H9 (cell line): Measurements from ENCODE around the gene UPK3A. TPM values are rescaled to one million over a fixed set of nuclear protein-coding genes. Genes with fewer than 3 reads are reported as not detected.

Experiments
- DNase-seq: peaks from one replicate; pipeline ENCODE4 v3.0.0-alpha.2; 2017
- H2AFZ ChIP-seq: one replicate; pipeline ENCODE4 v1.6.1; 2013; ENCODE audit warnings: mild to moderate bottlenecking, low read length, control low read depth, moderate library complexity
- H2AK5ac ChIP-seq: 2 replicates; pipeline ENCODE4 v1.6.1; 2013; ENCODE audit warnings: low read length, control low read depth, mixed read lengths; ENCODE audit not compliant: insufficient read length
- H2BK120ac ChIP-seq: one replicate; pipeline ENCODE4 v1.6.1; 2013; ENCODE audit warnings: low read depth, mild to moderate bottlenecking, low read length, control low read depth, inconsistent platforms; ENCODE audit not compliant: poor library complexity, severe bottlenecking
- H2BK12ac ChIP-seq: 2 replicates; pipeline ENCODE4 v1.6.1; 2013; ENCODE audit warnings: low read length, control low read depth, mixed read lengths, low read depth; ENCODE audit not compliant: insufficient read length
- H2BK15ac ChIP-seq: 2 replicates; pipeline ENCODE4 v1.6.1; 2013; ENCODE audit warnings: low read depth, low read length, control low read depth
- H2BK20ac ChIP-seq: one replicate; pipeline ENCODE4 v1.6.1; 2013; ENCODE audit warnings: low read depth, mild to moderate bottlenecking, low read length, control low read depth, inconsistent platforms; ENCODE audit not compliant: poor library complexity, severe bottlenecking
- H2BK5ac ChIP-seq: 2 replicates; pipeline ENCODE4 v1.6.1; 2013; ENCODE audit warnings: low read length, control low read depth, mixed read lengths; ENCODE audit not compliant: insufficient read length
- H3K14ac ChIP-seq: 2 replicates; pipeline ENCODE4 v1.6.1; 2013; ENCODE audit warnings: low read length, control low read depth; ENCODE audit not compliant: insufficient read depth
- H3K18ac ChIP-seq: 2 replicates; pipeline ENCODE4 v1.6.1; 2013; ENCODE audit warnings: low read depth, mild to moderate bottlenecking, mixed read lengths, low read length, control low read depth; ENCODE audit not compliant: insufficient read length
- H3K23ac ChIP-seq: 2 replicates; pipeline ENCODE4 v1.6.1; 2013; ENCODE audit warnings: low read length, control low read depth, mixed read lengths, low read depth; ENCODE audit not compliant: insufficient read length
- H3K23me2 ChIP-seq: 2 replicates; pipeline ENCODE4 v1.6.1; 2013; ENCODE audit warnings: low read depth, mild to moderate bottlenecking, mixed read lengths, low read length, control low read depth; ENCODE audit not compliant: insufficient read length, poor library complexity, severe bottlenecking
- H3K27ac ChIP-seq: 2 replicates; pipeline ENCODE4 v1.5.1; 2013; ENCODE audit warnings: low read length, control low read depth, mixed read lengths, low read depth; ENCODE audit not compliant: insufficient read length
- H3K27me3 ChIP-seq: 2 replicates; pipeline ENCODE4 v1.6.1; 2013; ENCODE audit warnings: low read length, control low read depth, inconsistent platforms; ENCODE audit not compliant: insufficient read depth
- H3K4ac ChIP-seq: 2 replicates; pipeline ENCODE4 v1.6.1; 2013; ENCODE audit warnings: low read depth, mild to moderate bottlenecking, control low read depth, inconsistent platforms, low read length, moderate library complexity
- H3K4me1 ChIP-seq: 2 replicates; pipeline ENCODE4 v1.6.1; 2013; ENCODE audit warnings: low read length, control low read depth, inconsistent platforms; ENCODE audit not compliant: insufficient read depth
- H3K4me2 ChIP-seq: 2 replicates; pipeline ENCODE4 v1.6.1; 2013; ENCODE audit warnings: low read length, control low read depth, mixed read lengths; ENCODE audit not compliant: insufficient read length, insufficient read depth
- H3K56ac ChIP-seq: 2 replicates; pipeline ENCODE4 v1.6.1; 2013; ENCODE audit warnings: low read depth, mild to moderate bottlenecking, mixed read lengths, low read length, control low read depth; ENCODE audit not compliant: insufficient read length
- H3K79me1 ChIP-seq: 2 replicates; pipeline ENCODE4 v1.6.1; 2013; ENCODE audit warnings: low read depth, mild to moderate bottlenecking, moderate library complexity, low read length, control low read depth, inconsistent platforms; ENCODE audit not compliant: insufficient read depth, poor library complexity, severe bottlenecking
- H3K79me2 ChIP-seq: 2 replicates; pipeline ENCODE4 v1.6.1; 2013; ENCODE audit warnings: low read length, control low read depth, inconsistent platforms; ENCODE audit not compliant: insufficient read depth
- H3K9ac ChIP-seq: 2 replicates; pipeline ENCODE4 v1.6.1; 2013; ENCODE audit warnings: low read length, control low read depth, mixed read lengths; ENCODE audit not compliant: insufficient read length; ENCODE audit errors: extremely low read depth
- H3K9me3 ChIP-seq: one replicate; pipeline ENCODE4 v1.6.1; 2013; ENCODE audit warnings: low read depth, low read length, inconsistent platforms; ENCODE audit not compliant: control insufficient read depth
- H3T11ph ChIP-seq: one replicate; pipeline ENCODE4 v1.6.1; 2013; ENCODE audit warnings: mild to moderate bottlenecking, low read length, control low read depth, inconsistent platforms
- H4K20me1 ChIP-seq: one replicate; pipeline ENCODE4 v1.6.1; 2013; ENCODE audit not compliant: control insufficient read depth, insufficient read length, insufficient read depth
- H4K5ac ChIP-seq: 2 replicates; pipeline ENCODE4 v1.6.1; 2013; ENCODE audit warnings: low read depth, mild to moderate bottlenecking, mixed read lengths, low read length, control low read depth; ENCODE audit not compliant: insufficient read length
- H4K8ac ChIP-seq: replicated peaks from 2 replicates; pipeline ENCODE4 v1.6.1; 2013; ENCODE audit warnings: low read length, control low read depth, mixed read lengths, low read depth; ENCODE audit not compliant: insufficient read length
- H4K91ac ChIP-seq: 2 replicates; pipeline ENCODE4 v1.6.1; 2013; ENCODE audit warnings: low read depth, mild to moderate bottlenecking, moderate library complexity, mixed read lengths, low read length, control low read depth; ENCODE audit not compliant: insufficient read length
- H3K27ac Mint-ChIP-seq, 3 experiments: 2 replicates in 2 of 3; 3 replicates in 1 of 3; pipeline ENCODE4 v1.8.0; 2020 to 2021; ENCODE audit warnings: mixed read lengths in 3 of 3, mild to moderate bottlenecking in 1 of 3, moderate library complexity in 1 of 3
- H3K27me3 Mint-ChIP-seq: 2 replicates; pipeline ENCODE4 v1.8.0; 2021; ENCODE audit warnings: low read depth, mild to moderate bottlenecking, moderate library complexity, mixed read lengths
- H3K36me3 Mint-ChIP-seq, 3 experiments: 2 replicates in 2 of 3; 3 replicates in 1 of 3; pipeline ENCODE4 v1.8.0; 2020 to 2021; ENCODE audit warnings: low read depth in 3 of 3, mixed read lengths in 3 of 3; ENCODE audit not compliant: insufficient read depth in 1 of 3
- H3K4me1 Mint-ChIP-seq, 2 experiments: 2 replicates each; pipeline ENCODE4 v1.8.0; 2020; ENCODE audit warnings: mixed read lengths in 2 of 2
- H3K4me3 Mint-ChIP-seq, 2 experiments: 2 replicates in 1 of 2; 3 replicates in 1 of 2; pipeline ENCODE4 v1.8.0; 2020 to 2021; ENCODE audit warnings: mild to moderate bottlenecking in 2 of 2, mixed read lengths in 2 of 2, moderate library complexity in 1 of 2
- H3K9me3 Mint-ChIP-seq, 2 experiments: 2 replicates in 1 of 2; 3 replicates in 1 of 2; pipeline ENCODE4 v1.8.0; 2020; ENCODE audit warnings: mild to moderate bottlenecking in 2 of 2, mixed read lengths in 2 of 2, moderate library complexity in 1 of 2
- WGBS: extraction: QIAGEN DNeasy Blood & Tissue Kit; methylation state at CpG from one replicate; pipeline ENCODE4 v1.1.7; 2013; ENCODE audit warnings: missing lambda C conversion rate, low lambda C conversion rate, mixed read lengths; ENCODE audit not compliant: insufficient read length; ENCODE audit errors: extremely low coverage; 5-methylcytosine and 5-hydroxymethylcytosine counted together
- total RNA-seq: library from RNA; stranded (reverse); gene quantifications from 2 replicates; pipeline ENCODE4 v1.2.1, GENCODE V29; 2021
- TF ChIP-seq, protein P1 (sequence below): fragments of 200-600 bp; sonication (generic); conservative IDR thresholded peaks from 3 replicates; pipeline ENCODE4 v1.8.0; 2021; ENCODE audit warnings: antibody characterized with exemption, mild to moderate bottlenecking

Gene UPK3A
- total RNA-seq, 1 experiment from 2014 or later = not detected

DNA sequence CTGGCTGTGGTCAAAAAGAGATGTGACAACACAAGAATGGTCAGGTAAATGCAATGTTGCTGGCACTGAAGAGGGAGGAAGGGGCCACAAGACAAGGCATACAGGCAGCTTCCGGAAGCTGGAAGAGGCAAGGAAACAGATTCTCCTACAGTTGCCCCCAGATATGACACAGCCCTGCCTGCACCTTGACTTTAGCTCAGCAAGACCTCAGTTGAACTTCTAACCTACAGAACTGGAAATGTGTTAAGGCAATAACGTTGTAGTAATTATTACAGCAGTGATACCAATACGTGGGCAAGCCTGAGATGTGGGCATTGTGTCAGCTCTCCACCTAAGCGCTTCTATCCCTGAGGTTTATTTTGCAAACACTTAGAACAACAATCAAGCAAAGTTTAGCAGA is 39.8 kb upstream of the UPK3A start:
- TF ChIP-seq, protein P1, sequence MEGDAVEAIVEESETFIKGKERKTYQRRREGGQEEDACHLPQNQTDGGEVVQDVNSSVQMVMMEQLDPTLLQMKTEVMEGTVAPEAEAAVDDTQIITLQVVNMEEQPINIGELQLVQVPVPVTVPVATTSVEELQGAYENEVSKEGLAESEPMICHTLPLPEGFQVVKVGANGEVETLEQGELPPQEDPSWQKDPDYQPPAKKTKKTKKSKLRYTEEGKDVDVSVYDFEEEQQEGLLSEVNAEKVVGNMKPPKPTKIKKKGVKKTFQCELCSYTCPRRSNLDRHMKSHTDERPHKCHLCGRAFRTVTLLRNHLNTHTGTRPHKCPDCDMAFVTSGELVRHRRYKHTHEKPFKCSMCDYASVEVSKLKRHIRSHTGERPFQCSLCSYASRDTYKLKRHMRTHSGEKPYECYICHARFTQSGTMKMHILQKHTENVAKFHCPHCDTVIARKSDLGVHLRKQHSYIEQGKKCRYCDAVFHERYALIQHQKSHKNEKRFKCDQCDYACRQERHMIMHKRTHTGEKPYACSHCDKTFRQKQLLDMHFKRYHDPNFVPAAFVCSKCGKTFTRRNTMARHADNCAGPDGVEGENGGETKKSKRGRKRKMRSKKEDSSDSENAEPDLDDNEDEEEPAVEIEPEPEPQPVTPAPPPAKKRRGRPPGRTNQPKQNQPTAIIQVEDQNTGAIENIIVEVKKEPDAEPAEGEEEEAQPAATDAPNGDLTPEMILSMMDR = no peak
- Histone ChIP-seq H3K4me2 (no peak overlapping the region), H4K5ac (no peak overlapping the region), H3K23me2 (peaks cover 8% of the 10 kb centered on the region), H3K9me3 (no peaks in the 10 kb centered on the region), H4K91ac (no peak overlapping the region), H3K4me1 (no peaks in the 10 kb centered on the region), H2BK12ac (no peak overlapping the region), H3K9ac (no peak overlapping the region), H3K4ac (no peak overlapping the region), H2BK5ac (no peak overlapping the region), H3K14ac (no peak overlapping the region), H2AK5ac (no peak overlapping the region), H2BK120ac (no peak overlapping the region), H4K20me1 (no peaks in the 10 kb centered on the region), H4K8ac (no peak overlapping the region), H2BK15ac (no peak overlapping the region), H3K27ac (no peak overlapping the region), H3K79me2 (no peaks in the 10 kb centered on the region), H3K18ac (no peak overlapping the region), H3K27me3 (no peaks in the 10 kb centered on the region), H3K56ac (no peak overlapping the region), H3K23ac (no peak overlapping the region), H2AFZ (no peak overlapping the region), H3K79me1 (no peaks in the 10 kb centered on the region), H2BK20ac (no peak overlapping the region), H3T11ph (no peak overlapping the region)
- peaks cover 0 to 2% (median 0%) of the 10 kb centered on the region in 3 experiments; a peak in 1 of 7 replicates for H3K36me3 Mint-ChIP-seq
- no peak overlapping the region; a peak in 1 of 5 replicates for H3K4me3 Mint-ChIP-seq
- WGBS = no CpG with 5 or more reads among the region's 4 CpGs
- no peak for DNase-seq
- H3K27me3 Mint-ChIP-seq = peaks cover 16% of the 10 kb centered on the region
- H3K27ac Mint-ChIP-seq = no peak overlapping the region
- peaks cover 8 to 16% of the 10 kb centered on the region in 2 experiments for H3K4me1 Mint-ChIP-seq
- no peaks in the 10 kb centered on the region for H3K9me3 Mint-ChIP-seq
